ENCODE measurements around the gene IQCC.
"Not testable (repeated sequence)": the region's sequence is repeated elsewhere in the genome, so short reads cannot be mapped to it uniquely, and the experiment has no call there.

IQCC gene

GRCh38 chr1:32205401-32206370, at the start of gene IQCC:
Gene IQCC, plus strand, starts transcription at chr1:32205671. Its CDS starts 11 bp downstream, at chr1:32205682.
- no peak for DNase-seq (ENCODE audit: low read depth)
- H3K4me3 ChIP-seq (ENCODE audit: low read depth, low read length), result peak within 1 kb of the TSS; percentile 77
- in situ Hi-C loops (cut with HindIII; ENCODE audit: low sequenced_read_pairs), result loop anchor here (10.0 kb wide), 1 partner anchor 169 kb away; no protein-coding TSS in a partner anchor
- no peak for TF ChIP-seq CTCF (IDR thresholded peaks at IDR 0.05; ENCODE audit: low read depth, low read length, missing control alignments)

DNA sequence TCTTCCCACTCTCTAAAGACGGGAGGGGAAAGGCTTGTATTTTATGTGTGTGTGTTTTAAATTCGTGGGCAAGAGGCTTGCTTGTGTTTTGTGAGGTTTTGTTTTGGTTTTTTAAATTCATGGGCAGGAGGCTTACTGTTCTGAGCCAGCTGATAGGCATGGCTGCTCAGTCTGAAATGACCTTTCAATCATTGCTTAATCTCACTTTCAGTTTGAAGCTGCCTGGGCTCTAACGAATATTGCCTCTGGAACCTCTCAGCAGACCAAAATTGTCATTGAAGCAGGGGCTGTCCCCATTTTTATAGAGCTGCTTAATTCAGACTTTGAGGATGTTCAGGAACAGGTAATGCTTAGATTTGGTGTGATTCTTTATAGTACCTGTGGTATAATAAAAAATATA, 46.3 kb upstream of the IQCC start:
- no peak for TF ChIP-seq CTCF (IDR thresholded peaks at IDR 0.05; ENCODE audit: low read depth, low read length, missing control alignments)
- H3K4me3 ChIP-seq (ENCODE audit: low read depth, low read length), result no peak overlapping the region
- in situ Hi-C loops (cut with HindIII; ENCODE audit: low sequenced_read_pairs), result no loop called here
- no peak for DNase-seq (ENCODE audit: low read depth)

DNA sequence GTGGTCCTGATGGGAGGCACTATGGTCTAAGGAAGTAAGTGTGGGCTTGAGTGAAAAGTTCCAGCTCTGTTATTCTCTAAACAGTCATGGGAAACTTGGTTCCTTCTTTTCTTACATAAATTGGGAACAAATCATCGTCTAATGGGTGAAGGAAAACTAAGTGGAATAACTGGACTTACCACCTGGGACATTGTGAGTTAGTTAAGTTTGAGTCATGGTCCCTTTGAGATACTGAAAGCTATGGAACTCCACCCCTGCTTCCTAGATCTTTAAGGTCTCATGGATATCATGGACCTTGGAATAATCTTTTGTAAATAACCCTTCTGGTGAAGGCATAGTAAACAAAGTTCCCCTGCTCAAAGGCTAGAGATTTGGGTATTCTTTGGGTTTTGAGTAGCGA, 42.1 kb upstream of the IQCC start:
- no peak for TF ChIP-seq CTCF (IDR thresholded peaks at IDR 0.05; ENCODE audit: low read depth, low read length, missing control alignments)
- DNase-seq (ENCODE audit: low read depth), result no peak
- H3K4me3 ChIP-seq (ENCODE audit: low read depth, low read length), result no peak overlapping the region
- in situ Hi-C loops (cut with HindIII; ENCODE audit: low sequenced_read_pairs), result no loop called here

- H3K4me3 ChIP-seq (ENCODE audit: low read depth, low read length); in situ Hi-C loops (cut with HindIII; ENCODE audit: low sequenced_read_pairs); DNase-seq (ENCODE audit: low read depth): not testable (repeated sequence)
These were observed 39.8 kb upstream of the IQCC start for GRCh38 chr1:32165633-32166032.

DNA sequence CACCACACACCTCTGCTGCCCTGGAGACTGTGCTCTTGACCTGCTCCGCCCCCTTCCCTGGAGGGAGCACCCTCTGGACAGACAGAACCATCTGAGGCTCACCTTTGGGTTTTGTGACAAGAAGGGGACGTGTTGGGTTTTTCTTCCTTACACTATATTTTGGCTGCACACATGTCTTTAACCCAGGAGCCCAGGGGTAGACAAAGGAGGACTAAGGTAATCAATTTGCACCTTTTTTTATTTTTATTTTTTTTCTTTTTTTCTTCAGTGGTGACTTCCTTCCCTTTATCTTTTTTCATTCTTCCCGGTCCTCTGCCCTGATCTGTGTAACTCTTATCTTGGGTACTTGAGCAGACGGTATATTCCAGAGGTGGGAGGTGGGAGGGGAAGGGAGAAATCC, 34.5 kb upstream of the IQCC start:
- no peak overlapping the region for H3K4me3 ChIP-seq (ENCODE audit: low read depth, low read length)
- DNase-seq (ENCODE audit: low read depth), result no peak
- in situ Hi-C loops (cut with HindIII; ENCODE audit: low sequenced_read_pairs), result no loop called here
- no peak for TF ChIP-seq CTCF (IDR thresholded peaks at IDR 0.05; ENCODE audit: low read depth, low read length, missing control alignments)

- TF ChIP-seq CTCF (IDR thresholded peaks at IDR 0.05; ENCODE audit: low read depth, low read length, missing control alignments), result no peak
- in situ Hi-C loops (cut with HindIII; ENCODE audit: low sequenced_read_pairs), result no loop called here
- no peak for DNase-seq (ENCODE audit: low read depth)
- H3K4me3 ChIP-seq (ENCODE audit: low read depth, low read length), result no peak overlapping the region
These were observed 32.7 kb upstream of the IQCC start for GRCh38 chr1:32172621-32173245.
